GM21515 (cell line): ENCODE measurements around the gene CYP19A1.
A peak's percentile ranks its signal among the peaks of the same experiment; 100 is the strongest.

Experiments
- ATAC-seq: cut with Tn5 transposase; IDR thresholded peaks from one replicate; pipeline ENCODE4 v1.9.1; 2021; ENCODE audit not compliant: unreplicated experiment

The CYP19A1 gene

GRCh38 chr15:51186891-51187290 lies 151.5 kb downstream of the CYP19A1 start:
- no peak for ATAC-seq

GRCh38 chr15:51186181-51186705 lies 152.2 kb downstream of the CYP19A1 start:
- ATAC-seq: no peak

- ATAC-seq: no peak
Observed at GRCh38 chr15:51185213-51186159, 152.9 kb downstream of the CYP19A1 start.

- no peak for ATAC-seq
Observed at GRCh38 chr15:51184627-51185026, 153.8 kb downstream of the CYP19A1 start.

GRCh38 chr15:51183076-51183475 lies 155.3 kb downstream of the CYP19A1 start:
- no peak for ATAC-seq

GRCh38 chr15:51181905-51182304 lies 156.5 kb downstream of the CYP19A1 start:
- ATAC-seq: no peak

- ATAC-seq: no peak
Observed at GRCh38 chr15:51181221-51181620, 157.2 kb downstream of the CYP19A1 start.

- ATAC-seq: no peak
Observed at GRCh38 chr15:51180534-51180933, 157.9 kb downstream of the CYP19A1 start.

- no peak for ATAC-seq
Observed at GRCh38 chr15:51180011-51180410, 158.4 kb downstream of the CYP19A1 start.

- no peak for ATAC-seq
Observed at GRCh38 chr15:51172193-51172592, 166.2 kb downstream of the CYP19A1 start.

GRCh38 chr15:51171634-51171932 lies 166.8 kb downstream of the CYP19A1 start:
- no peak for ATAC-seq

- no peak for ATAC-seq
Observed at GRCh38 chr15:51170882-51171633, 167.3 kb downstream of the CYP19A1 start.

GRCh38 chr15:51168700-51169099 lies 169.7 kb downstream of the CYP19A1 start:
- ATAC-seq: no peak

GRCh38 chr15:51163843-51164242 lies 174.6 kb downstream of the CYP19A1 start:
- no peak for ATAC-seq

GRCh38 chr15:51162865-51163762 lies 175.3 kb downstream of the CYP19A1 start:
- peak; percentile 63 for ATAC-seq

GRCh38 chr15:51161491-51162220 lies 176.7 kb downstream of the CYP19A1 start:
- ATAC-seq: no peak

- ATAC-seq: no peak
Observed at GRCh38 chr15:51160484-51160883, 177.9 kb downstream of the CYP19A1 start.
